ENCODE results near the gene NR5A1. TPM values are rescaled to one million over a fixed set of nuclear protein-coding genes. Genes with fewer than 3 reads are reported as not detected.
A peak's percentile ranks its signal among the peaks of the same experiment; 100 is the strongest.

Gene NR5A1
- total RNA-seq, 2 experiments from 2014 or later = not detected

- no peak for TF ChIP-seq CTCF (IDR thresholded peaks at IDR 0.05)
- DNase-seq = no peak
- no peaks in the 10 kb centered on the region for H3K36me3 Mint-ChIP-seq (ENCODE audit: low read depth)
- intact Hi-C loops (cut with micrococcal nuclease) = no loop called here
- H3K4me3 Mint-ChIP-seq = no peak overlapping the region
- H3K27ac Mint-ChIP-seq = no peak overlapping the region
- CTCF ChIA-PET = no interaction called here
- peaks cover 21% of the 10 kb centered on the region for H3K27me3 Mint-ChIP-seq
- POLR2A ChIA-PET = no interaction called here
- H3K9me3 Mint-ChIP-seq = no peaks in the 10 kb centered on the region
- H3K4me1 Mint-ChIP-seq (ENCODE audit: low read depth) = peaks cover 12% of the 10 kb centered on the region
- ATAC-seq = no peak
These were observed 2.6 kb downstream of the NR5A1 start for GRCh38 chr9:124504530-124505005.

GRCh38 chr9:124503713-124504529 is 3.3 kb downstream of the NR5A1 start:
- no peak overlapping the region for H3K27ac Mint-ChIP-seq
- H3K9me3 Mint-ChIP-seq = no peaks in the 10 kb centered on the region
- peak overlapping the region; percentile 50 for H3K4me3 Mint-ChIP-seq

GRCh38 chr9:124502711-124503702 is 4.2 kb downstream of the NR5A1 start:
- POLR2A ChIA-PET = interaction anchor here (0.6 kb wide), 1 partner anchor 535 kb away, joined by 3 read pairs; no protein-coding TSS in a partner anchor

More at GRCh38 chr9:124503713-124504529, 3.3 kb downstream of the NR5A1 start:
- DNase-seq (no peak), ATAC-seq (no peak)
- intact Hi-C loops (cut with micrococcal nuclease) = no loop called here
- ChIA-PET CTCF (no interaction called here), POLR2A (no interaction called here)
- H3K36me3 Mint-ChIP-seq (ENCODE audit: low read depth) = no peaks in the 10 kb centered on the region
- TF ChIP-seq CTCF (IDR thresholded peaks at IDR 0.05) = no peak
- peaks cover 17% of the 10 kb centered on the region for H3K4me1 Mint-ChIP-seq (ENCODE audit: low read depth)
- peaks cover 21% of the 10 kb centered on the region for H3K27me3 Mint-ChIP-seq

GRCh38 chr9:124501771-124502320 is 5.4 kb downstream of the NR5A1 start:
- CTCF ChIA-PET = no interaction called here
- POLR2A ChIA-PET = no interaction called here

More at GRCh38 chr9:124502711-124503702, 4.2 kb downstream of the NR5A1 start:
- Mint-ChIP-seq H3K27me3 (peaks cover 21% of the 10 kb centered on the region), H3K27ac (no peak overlapping the region), H3K4me1 (ENCODE audit: low read depth) (peaks cover 17% of the 10 kb centered on the region), H3K9me3 (no peaks in the 10 kb centered on the region), H3K4me3 (no peak overlapping the region), H3K36me3 (ENCODE audit: low read depth) (no peaks in the 10 kb centered on the region)
- CTCF ChIA-PET = no interaction called here
- ATAC-seq (no peak), DNase-seq (no peak)
- intact Hi-C loops (cut with micrococcal nuclease) = no loop called here
- TF ChIP-seq CTCF (IDR thresholded peaks at IDR 0.05) = no peak

More at GRCh38 chr9:124501771-124502320, 5.4 kb downstream of the NR5A1 start:
- H3K27me3 Mint-ChIP-seq = peaks cover 21% of the 10 kb centered on the region
- no peaks in the 10 kb centered on the region for H3K9me3 Mint-ChIP-seq
- no peak overlapping the region for H3K4me3 Mint-ChIP-seq
- H3K36me3 Mint-ChIP-seq (ENCODE audit: low read depth) = no peaks in the 10 kb centered on the region
- peaks cover 21% of the 10 kb centered on the region for H3K4me1 Mint-ChIP-seq (ENCODE audit: low read depth)
- intact Hi-C loops (cut with micrococcal nuclease) = no loop called here
- no peak overlapping the region for H3K27ac Mint-ChIP-seq
- ATAC-seq (no peak), DNase-seq (no peak)
- TF ChIP-seq CTCF (IDR thresholded peaks at IDR 0.05) = no peak
